Body of pancreas (tissue), 4 donors: ENCODE results near the gene SRSF9.

Experiments
- POLR2A ChIP-seq, 3 donors: fragments of 450-650 bp; IDR thresholded peaks; one replicate each; pipeline ENCODE4 v1.6.1; 2016; ENCODE audit warnings: antibody characterized with exemption in 3 of 3, mild to moderate bottlenecking in 2 of 3
- TF ChIP-seq, protein P1 (sequence below), 7 experiments: fragments of 450-650 bp in 4 of 7; fragments of 200-600 bp in 3 of 7; sonication (generic) in 3 of 7; IDR thresholded peaks; one replicate each; pipeline ENCODE4 v1.5.1; 2016 to 2019; ENCODE audit warnings: antibody characterized with exemption in 7 of 7

GRCh38 chr12:120444676-120445075, 24.9 kb downstream of the SRSF9 start:
- TF ChIP-seq, protein P1, sequence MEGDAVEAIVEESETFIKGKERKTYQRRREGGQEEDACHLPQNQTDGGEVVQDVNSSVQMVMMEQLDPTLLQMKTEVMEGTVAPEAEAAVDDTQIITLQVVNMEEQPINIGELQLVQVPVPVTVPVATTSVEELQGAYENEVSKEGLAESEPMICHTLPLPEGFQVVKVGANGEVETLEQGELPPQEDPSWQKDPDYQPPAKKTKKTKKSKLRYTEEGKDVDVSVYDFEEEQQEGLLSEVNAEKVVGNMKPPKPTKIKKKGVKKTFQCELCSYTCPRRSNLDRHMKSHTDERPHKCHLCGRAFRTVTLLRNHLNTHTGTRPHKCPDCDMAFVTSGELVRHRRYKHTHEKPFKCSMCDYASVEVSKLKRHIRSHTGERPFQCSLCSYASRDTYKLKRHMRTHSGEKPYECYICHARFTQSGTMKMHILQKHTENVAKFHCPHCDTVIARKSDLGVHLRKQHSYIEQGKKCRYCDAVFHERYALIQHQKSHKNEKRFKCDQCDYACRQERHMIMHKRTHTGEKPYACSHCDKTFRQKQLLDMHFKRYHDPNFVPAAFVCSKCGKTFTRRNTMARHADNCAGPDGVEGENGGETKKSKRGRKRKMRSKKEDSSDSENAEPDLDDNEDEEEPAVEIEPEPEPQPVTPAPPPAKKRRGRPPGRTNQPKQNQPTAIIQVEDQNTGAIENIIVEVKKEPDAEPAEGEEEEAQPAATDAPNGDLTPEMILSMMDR (IDR thresholded peaks at IDR 0.05): no peak
- no peak for TF ChIP-seq POLR2A (IDR thresholded peaks at IDR 0.05)
